HG03066 (cell line): ENCODE measurements around the gene SP140.

ENCODE experiments used
- ATAC-seq: cut with Tn5 transposase; IDR thresholded peaks from one replicate; pipeline ENCODE4 v1.9.1; 2021; ENCODE audit warnings: low read depth; ENCODE audit not compliant: unreplicated experiment

Gene SP140

GRCh38 chr2:230225486-230225885, at the start of gene SP140:
SP140 (plus strand) TSS chr2:230225736; CDS start chr2:230225845, 109 bp downstream.
- ATAC-seq: peak; percentile 66

DNA sequence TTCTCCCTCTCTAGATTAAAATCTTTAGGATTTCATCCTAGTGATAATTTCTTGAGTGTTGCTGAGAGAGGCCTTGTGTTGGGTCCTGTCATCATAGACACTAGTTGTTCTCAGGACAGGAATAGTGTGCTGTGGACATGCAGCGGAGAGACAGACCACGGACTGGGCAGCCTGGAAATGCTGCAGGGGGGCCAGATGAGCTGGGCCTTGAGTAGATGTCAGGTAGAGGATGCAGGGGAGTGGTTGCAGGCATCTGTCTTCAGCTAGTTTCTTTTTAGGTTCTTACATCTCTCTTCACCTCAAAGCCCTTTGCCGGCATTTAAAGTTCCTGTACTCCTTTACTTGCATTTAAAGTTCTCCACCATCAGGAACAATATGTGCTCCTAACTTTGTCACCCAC, 48.5 kb upstream of the SP140 start:
- no peak for ATAC-seq

GRCh38 chr2:230178546-230179485, 46.7 kb upstream of the SP140 start:
- ATAC-seq: no peak

DNA sequence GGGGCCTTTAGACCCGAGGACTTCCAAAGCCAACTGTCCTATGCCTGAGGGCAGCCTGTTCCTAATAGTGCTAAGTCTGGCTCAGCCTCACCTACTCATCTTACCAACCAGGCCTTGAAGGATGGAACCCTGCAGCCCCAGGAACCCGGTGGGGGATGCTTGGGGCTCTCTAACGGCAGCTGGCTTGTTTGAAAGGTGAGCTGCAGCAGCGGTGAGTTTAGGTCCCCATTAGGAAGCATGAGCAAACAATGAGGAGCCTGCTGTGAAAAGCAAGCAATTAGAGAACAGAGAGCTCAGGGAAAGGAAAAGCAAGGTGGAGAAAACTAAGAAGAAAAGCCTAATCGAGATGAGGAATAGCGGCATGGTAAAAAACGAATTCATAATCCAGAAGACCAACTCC, 45.6 kb upstream of the SP140 start:
- no peak for ATAC-seq

- ATAC-seq: no peak
Observed at GRCh38 chr2:230181195-230181594, 44.3 kb upstream of the SP140 start.

DNA sequence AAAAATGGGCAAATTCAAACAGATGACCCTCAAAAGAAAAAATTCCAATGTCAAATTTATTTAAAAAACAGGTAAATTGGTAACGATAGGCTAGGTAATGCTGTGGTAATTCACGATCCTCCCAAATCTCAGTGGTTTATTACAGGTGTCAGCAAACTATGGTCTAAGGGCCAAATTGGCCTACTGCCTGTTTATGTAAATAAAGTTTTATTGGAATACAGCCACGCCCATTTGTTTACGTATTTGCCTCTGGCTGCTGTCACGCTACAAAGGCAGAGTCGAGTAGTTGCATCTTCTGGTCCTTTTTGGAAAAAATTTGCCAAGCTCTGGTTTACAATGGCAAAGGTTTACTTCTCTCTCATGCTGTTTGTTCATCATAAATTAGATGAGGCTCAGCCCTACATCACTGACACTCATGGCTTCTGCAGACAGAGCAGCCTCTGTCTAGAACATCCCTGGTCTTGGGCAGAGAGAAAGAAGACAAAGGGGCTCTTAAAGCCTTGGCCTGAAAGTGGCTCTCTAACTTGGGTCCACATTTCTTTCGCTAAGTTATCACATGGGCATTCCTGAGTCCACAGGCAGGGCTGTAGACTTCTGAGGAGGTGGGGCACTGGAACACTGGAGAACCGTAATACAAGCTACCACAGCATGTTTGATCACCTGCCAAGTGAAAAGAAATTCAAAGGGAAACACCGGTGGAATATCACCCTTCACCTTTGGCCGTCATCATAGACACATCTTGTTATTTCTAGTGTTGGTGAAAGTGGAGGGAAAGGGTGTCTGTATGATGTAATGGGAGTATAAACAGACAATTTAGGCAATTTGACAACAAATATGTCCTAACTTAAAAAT, 40.6 kb upstream of the SP140 start:
- ATAC-seq: no peak

DNA sequence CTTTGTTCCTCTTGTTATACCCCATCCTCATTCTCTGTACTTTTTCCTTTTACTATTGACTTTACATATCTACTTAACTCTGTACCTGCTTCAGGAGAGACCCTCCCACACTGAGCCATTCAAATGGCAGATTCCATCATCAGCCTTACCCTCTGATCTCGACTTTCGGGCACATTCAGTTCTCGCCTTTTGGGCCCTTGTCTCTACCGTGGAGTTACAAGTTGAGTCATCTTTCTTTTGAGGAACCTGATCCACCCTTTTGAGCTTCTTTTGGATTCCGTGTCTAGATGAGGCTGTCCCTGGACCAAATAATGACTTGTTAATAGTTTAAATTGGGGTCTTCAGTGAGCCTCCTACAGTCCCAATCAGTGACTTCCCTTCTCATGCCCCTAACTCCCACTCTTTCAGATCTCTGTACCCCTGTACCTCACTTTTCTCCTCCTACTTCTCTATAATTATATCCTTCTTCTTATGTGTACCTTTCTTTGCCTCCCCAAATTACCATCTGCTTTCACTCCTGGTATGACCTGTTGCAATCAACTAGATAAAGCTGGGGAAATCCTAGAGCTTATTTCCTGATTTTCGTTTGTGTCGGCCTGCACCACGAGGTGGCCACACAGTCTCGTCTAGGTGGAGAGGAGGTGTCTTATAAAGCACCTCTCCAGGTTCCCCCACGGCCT, 23.0 kb upstream of the SP140 start:
- ATAC-seq: peak; percentile 47

GRCh38 chr2:230203110-230203676, 22.3 kb upstream of the SP140 start:
- peak; percentile 50 for ATAC-seq

- peak; percentile 52 for ATAC-seq
Observed at GRCh38 chr2:230205034-230205433, 20.5 kb upstream of the SP140 start.

DNA sequence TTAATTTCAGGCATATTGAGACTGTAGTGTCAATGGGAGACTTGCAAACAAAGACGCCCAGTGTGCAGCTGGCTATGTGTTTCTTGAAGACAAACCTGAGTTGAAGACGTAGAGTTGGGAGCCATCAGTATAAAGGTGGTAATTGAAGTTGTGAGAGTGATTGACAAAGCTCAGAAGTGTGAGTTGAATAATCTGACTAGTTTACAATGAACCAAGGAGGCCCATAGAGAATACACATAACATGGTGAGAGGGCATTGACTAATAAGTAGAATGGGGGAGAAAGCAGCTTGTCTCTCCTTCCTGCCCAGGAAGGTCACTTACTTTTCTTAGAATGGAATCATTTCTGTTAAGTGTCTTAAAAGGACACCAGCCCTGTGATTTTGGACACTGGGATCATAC, 19.8 kb upstream of the SP140 start:
- ATAC-seq: no peak

GRCh38 chr2:230208576-230208975, 17.0 kb upstream of the SP140 start:
- no peak for ATAC-seq

DNA sequence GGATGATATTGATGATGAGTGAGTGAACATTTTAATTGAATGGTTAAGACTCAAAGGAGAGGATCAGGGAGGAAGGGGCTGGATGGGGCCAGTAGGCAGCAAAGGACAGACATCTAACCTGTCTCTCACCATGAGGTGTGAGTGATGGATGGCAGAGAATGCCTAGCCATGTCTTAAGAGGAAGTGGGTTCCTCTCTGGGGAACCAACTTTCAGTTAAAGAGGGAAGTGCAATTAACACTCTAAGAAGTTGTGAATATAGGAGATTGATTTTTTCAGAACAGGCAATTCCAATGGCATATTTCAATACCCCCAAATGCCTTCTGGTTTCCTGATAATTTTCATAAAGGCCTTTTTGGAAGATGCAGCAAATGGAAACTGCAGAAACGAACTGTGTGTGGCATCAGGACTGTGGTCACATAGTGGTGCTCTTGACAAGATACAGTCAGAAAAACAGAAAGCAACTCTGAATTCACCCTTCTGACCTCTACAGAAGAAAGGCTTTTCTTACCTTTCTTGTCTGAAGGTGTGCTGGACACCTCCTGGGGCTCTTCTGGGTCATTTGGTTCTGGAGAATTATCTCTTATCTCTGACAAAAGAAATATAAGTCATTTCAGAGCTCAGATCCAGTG, 16.0 kb upstream of the SP140 start:
- no peak for ATAC-seq

DNA sequence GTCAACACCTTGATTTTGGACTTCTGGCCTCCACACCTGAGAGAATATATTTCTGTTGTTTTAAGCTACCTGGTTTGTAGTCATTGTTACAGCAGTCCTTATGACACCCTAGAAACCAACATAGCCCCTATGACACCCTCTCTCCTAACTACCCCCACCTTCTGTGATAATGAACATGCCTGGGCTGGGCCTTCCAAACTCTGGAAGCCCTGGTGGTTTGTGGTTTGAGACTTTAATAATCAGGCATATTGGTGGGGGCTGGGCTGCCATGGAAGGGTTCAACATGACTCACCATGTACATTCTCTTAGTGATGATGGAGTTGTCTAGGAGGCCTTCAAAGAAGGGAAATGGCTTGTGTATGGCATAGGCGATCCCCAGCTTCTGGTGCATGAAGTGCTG, 9.0 kb upstream of the SP140 start:
- no peak for ATAC-seq

- no peak for ATAC-seq
Observed at GRCh38 chr2:230217424-230217823, 8.1 kb upstream of the SP140 start.

- no peak for ATAC-seq
Observed at GRCh38 chr2:230218421-230218820, 7.1 kb upstream of the SP140 start.

DNA sequence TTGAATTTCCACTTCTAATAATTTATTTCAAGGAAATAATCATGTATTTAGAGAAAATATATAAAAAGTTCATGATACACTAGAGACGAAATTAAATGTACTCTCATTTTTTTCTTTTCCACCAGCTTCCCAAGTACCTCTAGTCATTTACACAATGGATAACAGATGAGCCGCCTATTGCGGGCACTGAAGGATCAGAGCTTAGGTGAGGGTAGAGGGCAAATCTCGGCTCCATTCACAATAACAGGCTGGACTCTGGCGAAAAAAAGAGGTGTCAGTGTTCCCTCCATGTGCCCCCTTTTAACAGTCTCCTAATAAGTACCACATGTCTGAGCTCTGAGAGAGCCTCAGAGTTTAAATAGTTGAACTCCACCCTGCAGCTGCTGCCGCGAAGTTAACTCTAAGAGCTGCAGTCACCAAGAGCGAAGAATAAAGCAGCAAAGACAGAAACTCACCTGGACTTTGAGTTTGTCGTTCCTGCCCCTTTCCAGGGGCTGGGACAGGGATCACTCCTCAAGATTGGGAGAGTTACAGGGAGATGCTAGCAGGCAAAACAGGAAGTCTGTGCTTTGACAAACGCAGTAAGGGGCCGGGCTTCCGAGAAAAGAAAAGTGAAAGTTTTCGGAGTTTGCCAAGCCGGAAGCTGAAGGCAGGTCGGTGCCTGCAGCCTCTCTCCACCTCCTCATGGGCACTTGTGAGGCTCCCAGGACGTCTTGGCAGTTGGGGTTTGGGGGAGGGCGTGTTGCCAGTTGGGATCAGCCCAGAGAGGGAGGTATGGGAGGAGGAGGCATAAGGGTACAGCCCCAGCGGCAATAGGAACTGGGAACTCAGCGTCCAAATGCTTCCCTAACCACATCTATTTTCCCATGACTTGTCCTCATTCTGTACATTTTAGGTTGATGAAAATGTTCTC, 5.9 kb upstream of the SP140 start, which contains the start of gene SP110:
Gene SP110 (minus strand): TSS at position 566 of the 913 bp plus-strand sequence. CDS start 3,057 bp downstream, outside the sequence.
- peak; percentile 81 for ATAC-seq

DNA sequence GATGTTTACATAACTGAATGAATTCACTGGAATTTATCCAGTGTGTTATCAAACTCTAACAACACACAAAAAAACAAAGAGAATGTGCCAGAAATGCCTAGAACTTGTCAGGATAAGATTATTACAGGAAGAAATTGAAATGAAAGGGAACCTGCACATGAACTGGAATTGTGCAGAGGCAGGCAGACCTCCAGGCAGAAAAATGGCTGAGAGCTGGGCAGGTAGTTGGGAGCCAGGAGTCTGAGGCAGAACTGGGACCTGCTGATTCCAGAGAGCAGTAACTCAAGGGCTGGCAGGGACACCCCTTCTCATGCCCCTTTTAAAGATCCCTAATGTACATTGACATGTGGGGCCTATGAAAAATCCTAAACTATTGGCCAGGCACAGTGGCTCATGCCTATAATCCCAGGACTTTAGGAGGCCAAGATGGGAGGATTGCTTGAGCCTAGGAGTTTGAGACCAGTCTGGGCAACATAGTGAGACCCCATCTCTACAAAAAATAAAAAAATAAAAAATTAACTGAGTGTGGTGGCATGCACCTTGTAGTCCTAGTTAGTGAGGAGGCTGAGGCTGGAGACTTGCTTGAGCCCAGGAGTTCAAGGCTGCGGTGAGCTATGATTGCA, 5.1 kb upstream of the SP140 start:
- no peak for ATAC-seq

GRCh38 chr2:230221493-230221892, 4.0 kb upstream of the SP140 start:
- no peak for ATAC-seq
